GM15510 (cell line): ENCODE data around the gene CRABP2.

ENCODE experiments used
- POLR2A ChIP-seq: IDR thresholded peaks from 3 replicates; pipeline ENCODE4 v1.6.1; 2011; ENCODE audit warnings: borderline replicate concordance; ENCODE audit not compliant: insufficient read length; ENCODE audit errors: extremely low read depth

CRABP2 gene

GRCh38 chr1:156692925-156693847 lies 12.2 kb downstream of the CRABP2 start:
- no peak for TF ChIP-seq POLR2A

DNA sequence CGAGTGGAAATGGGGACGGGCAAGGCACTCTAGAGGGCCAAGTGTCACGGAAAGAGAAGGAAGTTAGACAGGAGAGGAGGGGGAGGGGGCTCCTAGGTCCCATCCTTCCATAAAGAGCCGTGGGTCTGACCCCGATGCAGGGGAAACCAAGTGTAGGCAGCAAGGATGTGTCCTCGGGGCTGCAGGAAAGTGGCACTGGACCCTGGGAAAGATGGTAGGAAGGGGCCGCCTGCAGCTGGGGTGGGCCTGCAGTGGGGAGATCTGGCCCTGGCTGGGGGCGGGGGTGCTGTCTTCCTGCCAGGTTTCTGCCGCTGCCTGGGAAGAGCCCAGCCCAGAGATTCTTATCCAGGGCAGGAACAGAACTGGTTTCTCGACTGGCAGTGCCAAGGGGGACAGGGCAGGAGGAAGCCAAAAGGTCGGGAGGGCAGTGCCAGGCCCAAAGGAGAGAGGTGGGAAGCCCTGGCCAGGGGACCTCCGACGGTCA lies 12.9 kb downstream of the CRABP2 start:
- TF ChIP-seq POLR2A = no peak

DNA sequence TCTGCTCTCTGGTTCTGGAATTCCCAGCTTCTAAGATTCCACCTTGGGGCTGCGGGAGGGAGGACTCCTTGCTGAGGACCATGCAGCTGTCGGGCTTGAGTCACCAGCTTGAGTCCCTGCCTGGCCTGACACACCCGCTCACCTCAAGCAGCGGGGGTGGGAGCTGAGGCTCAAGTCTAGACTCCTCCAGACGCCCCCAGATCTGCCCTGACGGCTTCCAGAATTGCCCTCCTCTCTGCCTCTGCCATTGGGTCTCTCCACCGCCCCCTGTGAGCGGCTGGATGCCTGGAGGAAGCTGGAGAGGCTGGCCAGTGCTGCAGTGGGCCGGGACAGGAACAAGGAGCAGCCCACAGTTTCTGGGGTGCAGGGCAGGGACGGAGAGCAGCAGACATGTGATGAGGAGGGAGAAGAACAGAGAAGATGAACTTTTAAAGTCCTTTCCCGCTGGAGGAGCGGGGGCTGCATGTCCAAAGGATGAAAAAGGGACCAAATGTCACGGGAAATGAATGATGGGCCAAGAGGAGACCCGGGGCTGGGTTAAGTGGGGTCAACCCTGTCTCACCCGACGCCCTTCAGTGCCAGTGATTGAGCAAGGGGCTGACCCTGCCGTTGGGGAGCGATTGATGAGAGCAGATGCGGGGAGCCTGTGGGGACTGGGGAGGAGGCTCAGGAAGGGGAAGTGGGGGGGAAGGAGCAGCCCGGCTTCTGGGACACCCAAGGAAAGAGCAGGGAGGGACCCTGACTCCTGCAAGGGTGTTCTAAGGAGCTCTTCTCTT lies 13.5 kb downstream of the CRABP2 start:
- no peak for TF ChIP-seq POLR2A

DNA sequence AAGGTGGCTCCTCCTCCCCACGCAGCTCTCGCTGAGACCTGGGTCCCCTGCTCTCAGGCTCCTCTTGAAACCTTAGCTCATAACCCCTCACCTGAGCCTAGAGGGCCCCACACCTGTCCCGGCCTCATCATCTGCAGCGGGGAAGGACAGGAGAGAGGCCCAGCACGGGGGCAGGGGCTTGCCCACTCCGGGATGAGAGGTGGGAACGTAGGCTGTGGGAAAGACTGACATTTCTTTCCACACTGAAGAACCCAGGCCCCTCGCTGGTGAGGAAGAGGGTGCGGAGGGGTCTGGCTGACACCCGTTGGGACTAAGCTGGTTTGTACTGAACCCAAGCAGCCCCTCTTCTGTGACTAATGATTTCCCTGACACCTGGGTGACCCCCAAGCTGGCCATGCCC lies 14.2 kb downstream of the CRABP2 start:
- no peak for TF ChIP-seq POLR2A

DNA sequence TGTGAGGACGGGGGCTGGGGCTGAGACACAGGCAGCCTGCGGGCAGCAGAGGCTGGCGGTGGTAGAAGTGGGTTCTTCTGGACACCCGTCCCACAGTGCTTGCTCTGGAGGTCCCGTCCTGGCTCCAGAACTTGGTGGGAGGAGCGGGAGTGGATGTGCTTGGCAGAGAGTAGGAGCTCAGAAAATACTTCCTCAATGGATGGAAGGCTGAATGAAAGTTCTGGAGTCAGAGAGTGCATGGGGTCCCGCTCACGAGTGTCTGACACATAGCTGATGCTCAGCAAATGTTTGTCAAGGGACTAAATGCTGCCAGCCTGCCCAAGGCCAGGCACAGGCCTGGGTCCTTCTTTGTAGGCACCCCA lies 14.7 kb downstream of the CRABP2 start:
- no peak for TF ChIP-seq POLR2A

GRCh38 chr1:156689953-156690674 lies 15.3 kb downstream of the CRABP2 start:
- no peak for TF ChIP-seq POLR2A

DNA sequence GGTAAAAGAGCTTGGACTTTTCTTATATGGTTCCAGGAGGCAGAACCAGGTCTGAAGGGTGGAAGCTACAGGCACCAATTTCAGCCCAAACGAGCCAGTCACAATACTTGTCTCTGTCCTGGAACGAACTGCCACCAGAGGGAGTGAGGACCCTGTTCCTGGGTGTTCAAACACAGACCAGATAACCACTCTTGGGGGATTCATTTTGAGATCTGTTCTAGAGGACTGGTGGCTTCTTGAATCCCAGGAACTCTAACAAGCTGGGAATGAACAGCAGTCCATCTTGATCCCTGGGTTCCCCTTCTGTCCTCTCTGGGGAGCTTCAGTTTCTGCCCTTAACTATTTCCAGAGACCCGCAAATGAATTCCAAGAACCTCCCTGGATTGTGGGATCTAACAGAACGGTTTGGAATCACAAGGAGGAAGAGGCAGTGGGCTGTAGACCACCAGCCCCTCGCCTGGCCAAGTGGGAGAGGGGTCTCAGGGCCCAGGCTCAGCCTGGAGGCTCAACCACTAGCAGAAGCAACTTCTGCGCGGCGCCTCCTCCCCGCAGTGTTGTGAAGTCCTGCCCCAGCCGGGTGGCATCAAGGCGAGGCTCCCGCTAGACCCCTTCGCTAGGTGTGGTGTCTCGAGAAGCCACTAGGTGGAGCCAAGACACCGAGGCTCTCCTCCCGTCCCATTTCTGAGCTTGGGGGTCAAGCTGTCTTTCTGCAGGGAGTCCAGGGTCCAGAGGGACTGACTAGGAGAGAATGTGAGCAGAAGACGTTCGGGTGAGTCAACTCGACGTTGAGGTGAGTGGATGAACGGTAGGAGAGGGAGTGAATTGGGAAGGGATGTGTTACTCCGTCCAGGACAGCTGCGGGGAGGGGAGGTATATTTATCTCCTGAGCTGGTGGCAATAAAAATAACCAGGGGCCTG lies 16.1 kb downstream of the CRABP2 start:
- no peak for TF ChIP-seq POLR2A

- no peak for TF ChIP-seq POLR2A
Observed at GRCh38 chr1:156684227-156684782, 21.1 kb downstream of the CRABP2 start.

DNA sequence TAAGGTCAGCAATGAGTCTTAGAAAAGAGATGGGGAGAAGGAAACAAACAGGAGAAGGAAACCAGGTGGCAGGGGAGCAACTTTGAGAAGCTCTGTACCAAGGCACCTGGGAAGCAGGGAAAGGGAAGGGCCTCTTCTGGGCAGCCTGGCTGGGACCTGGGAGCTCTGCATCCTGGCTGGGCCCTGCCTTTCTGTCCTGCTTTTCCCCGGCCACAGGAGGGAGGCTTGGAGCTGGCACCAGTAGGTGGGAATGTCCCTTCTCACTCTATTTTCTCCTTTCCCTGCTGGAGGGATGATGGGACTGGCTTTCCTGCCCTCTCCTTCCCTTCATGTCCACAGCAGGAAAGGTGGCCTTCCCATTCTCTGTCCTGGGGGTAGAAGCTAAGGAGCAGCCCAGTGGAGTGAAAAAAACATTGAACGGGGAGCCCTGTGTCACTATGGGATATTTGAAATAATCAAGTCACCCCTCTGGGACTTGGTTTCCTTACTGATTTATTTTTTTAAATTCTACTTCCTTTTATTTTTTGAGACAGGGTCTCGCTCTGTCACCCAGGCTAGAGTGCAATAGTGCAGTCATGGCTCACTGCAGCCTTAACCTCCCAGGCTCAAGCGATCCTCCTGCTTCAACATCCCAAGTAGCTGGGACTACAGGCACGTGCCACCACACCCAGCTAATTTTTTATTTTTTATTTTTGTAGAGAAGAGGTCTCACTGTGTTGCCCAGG lies 23.1 kb downstream of the CRABP2 start:
- TF ChIP-seq POLR2A = no peak

- no peak for TF ChIP-seq POLR2A
Observed at GRCh38 chr1:156681196-156681960, 24.0 kb downstream of the CRABP2 start.

DNA sequence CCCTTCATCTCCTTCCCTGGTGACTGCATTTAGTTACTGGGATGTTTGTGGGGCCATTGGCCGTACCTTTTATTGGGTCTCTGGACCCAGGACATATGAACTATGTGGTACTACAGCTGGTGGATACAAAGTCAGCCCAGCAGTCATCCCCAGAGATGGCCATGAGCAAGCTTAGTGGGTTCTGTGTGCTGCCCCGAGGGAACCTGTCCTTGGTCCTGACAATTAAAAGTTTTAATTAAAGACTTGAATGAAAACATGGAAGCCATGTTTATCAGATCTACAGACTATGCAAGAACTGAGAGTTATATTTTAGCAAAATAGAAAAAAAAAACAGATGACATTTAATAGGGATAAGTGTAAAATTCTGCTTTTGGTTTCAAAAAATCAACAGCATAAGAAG lies 25.3 kb downstream of the CRABP2 start:
- no peak for TF ChIP-seq POLR2A
